Heart left ventricle (tissue), 13 donors: ENCODE data around the gene PRKRIP1.

Experiments
- CTCF ChIP-seq, 12 donors: fragments of 200-600 bp; sonication (generic) in 4 of 12; IDR thresholded peaks; one replicate each; pipeline versions ENCODE4 v1.5.0 to v1.8.0; 2018 to 2022; ENCODE audit warnings: antibody characterized with exemption in 12 of 12, mild to moderate bottlenecking in 5 of 12
- POLR2A ChIP-seq, 2 donors: fragments of 450-650 bp; IDR thresholded peaks; one replicate each; pipeline ENCODE4 v1.6.1; 2017; ENCODE audit warnings: antibody characterized with exemption in 2 of 2, mild to moderate bottlenecking in 2 of 2, moderate library complexity in 2 of 2
- donor health status: ischemic (EF 13 %, LVEDD 7.1; RV severe dilation, severe dysfunction).
- donor health status: DM: no; HTN: yes; CAD: no.
- donor health status: DM: no; HTN: no; CAD: no.
- donor health status: ischemic (EF 25% LVEDD 6.9; RV normal size, moderate dysfunction).
- donor health status: ischemic (EF 25% LVEDD 5.7; RV mildly dilated, moderate dysfunction).
- donor health status: ischemic (EF 35%, LVEDD 5.7; RV mildly dilated, moderate dysfunction).
- donor health status: nonischemic (EF 11% LVEDD 7.7; RV severe dilation, severe dysfunction).
- donor health status: DM: yes; HTN: yes; CAD: no.
- donor health status: PGD.
- donor health status: ischemic (EF 29% LVEDD 5.4; RV normal size, mild dysfunction).
- donor health status: nonischemic (EF 23%, LVEDD 6.1; RV moderate dilation, normal function).

GRCh38 chr7:102473271-102473991, 77.3 kb downstream of the PRKRIP1 start:
- TF ChIP-seq POLR2A (IDR thresholded peaks at IDR 0.05) (no peak), CTCF (IDR thresholded peaks at IDR 0.05) (no peak)
